Vagina (tissue), 2 donors: Measurements from ENCODE around the gene ATP8A2. TPM values are rescaled to one million over a fixed set of nuclear protein-coding genes. Genes with fewer than 3 reads are reported as not detected.

Source experiments
- DNase-seq, 2 donors: peaks; one replicate each; pipeline ENCODE4 v3.0.0-alpha.2; 2017; ENCODE audit errors: extremely low spot score in 2 of 2
- H3K27ac ChIP-seq: fragments of 200-600 bp; sonication (generic); one replicate; pipeline ENCODE4 v1.5.1; 2019
- H3K27me3 ChIP-seq: fragments of 200-600 bp; sonication (generic); one replicate; pipeline ENCODE4 v1.5.1; 2019
- H3K36me3 ChIP-seq, 2 donors: fragments of 200-600 bp; sonication (generic); one replicate each; pipeline ENCODE4 v1.5.1; 2017 to 2019
- H3K4me1 ChIP-seq: fragments of 200-600 bp; sonication (generic); one replicate; pipeline ENCODE4 v1.5.1; 2019
- H3K4me3 ChIP-seq, 2 donors: fragments of 200-600 bp; sonication (generic); 1 replicate in 1 of 2; 2 replicates in 1 of 2; pipeline ENCODE4 v1.5.1; 2016 to 2019
- H3K9me3 ChIP-seq: fragments of 200-600 bp; sonication (generic); one replicate; pipeline ENCODE4 v1.5.1; 2019
- POLR2A ChIP-seq, 2 donors: fragments of 450-650 bp; IDR thresholded peaks; one replicate each; pipeline ENCODE4 v1.6.1; 2017; ENCODE audit warnings: antibody characterized with exemption in 2 of 2, mild to moderate bottlenecking in 2 of 2, moderate library complexity in 2 of 2
- POLR2AphosphoS5 ChIP-seq, 2 donors: sonication (generic); formaldehyde crosslinking; IDR thresholded peaks; one replicate each; pipeline ENCODE4 v1.9.0; 2017; ENCODE audit warnings: antibody characterized with exemption in 2 of 2, mild to moderate bottlenecking in 2 of 2, low read depth in 1 of 2; ENCODE audit not compliant: insufficient read depth in 1 of 2
- intact Hi-C: fragments of 100-400 bp; cut with DNase I; formaldehyde crosslinking; loops from one replicate; pipeline ENCODE4 v1.15.1; 2023
- total RNA-seq: library from RNA; depleted of rRNA; stranded (reverse); fragments of >200 nt; gene quantifications from one replicate; pipeline ENCODE4 v1.2.3, GENCODE V29; 2016
- TF ChIP-seq, protein P1 (sequence below), 3 experiments: fragments of 450-650 bp in 2 of 3; fragments of 200-600 bp in 1 of 3; sonication (generic) in 1 of 3; IDR thresholded peaks; one replicate each; pipeline ENCODE4 v1.5.1; 2017 to 2019; ENCODE audit warnings: antibody characterized with exemption in 3 of 3, mild to moderate bottlenecking in 2 of 3, moderate library complexity in 2 of 3

The ATP8A2 gene
- total RNA-seq, 1 donor from 2014 or later = 1.5 TPM

DNA sequence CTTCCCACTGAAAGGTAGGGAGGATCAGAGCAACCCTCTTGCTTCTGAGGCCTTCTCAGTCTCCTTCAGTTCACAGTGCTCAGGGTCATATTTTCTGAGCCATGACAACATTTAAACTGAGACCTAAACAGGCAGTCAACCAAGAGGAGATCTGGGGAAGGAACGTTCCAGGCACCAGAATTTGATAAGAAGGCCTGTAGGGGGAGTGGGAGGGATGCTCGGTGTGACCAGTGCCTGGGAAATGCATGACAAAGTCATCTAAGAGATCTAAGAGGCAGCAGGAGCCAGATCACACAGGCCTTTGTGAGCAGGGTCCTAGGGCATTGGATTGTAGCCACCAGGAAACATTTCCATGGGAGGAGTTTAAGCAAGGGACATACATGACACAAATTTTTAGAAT, 608.5 kb downstream of the ATP8A2 start:
- Histone ChIP-seq H3K4me3 (no peak overlapping the region), H3K9me3 (no peaks in the 10 kb centered on the region), H3K27me3 (no peaks in the 10 kb centered on the region), H3K4me1 (no peaks in the 10 kb centered on the region), H3K27ac (no peak overlapping the region), H3K36me3 (no peaks in the 10 kb centered on the region)
- intact Hi-C loops = no loop called here
- no peak for DNase-seq
- no peak for TF ChIP-seq POLR2A (IDR thresholded peaks at IDR 0.05)
- TF ChIP-seq, protein P1, sequence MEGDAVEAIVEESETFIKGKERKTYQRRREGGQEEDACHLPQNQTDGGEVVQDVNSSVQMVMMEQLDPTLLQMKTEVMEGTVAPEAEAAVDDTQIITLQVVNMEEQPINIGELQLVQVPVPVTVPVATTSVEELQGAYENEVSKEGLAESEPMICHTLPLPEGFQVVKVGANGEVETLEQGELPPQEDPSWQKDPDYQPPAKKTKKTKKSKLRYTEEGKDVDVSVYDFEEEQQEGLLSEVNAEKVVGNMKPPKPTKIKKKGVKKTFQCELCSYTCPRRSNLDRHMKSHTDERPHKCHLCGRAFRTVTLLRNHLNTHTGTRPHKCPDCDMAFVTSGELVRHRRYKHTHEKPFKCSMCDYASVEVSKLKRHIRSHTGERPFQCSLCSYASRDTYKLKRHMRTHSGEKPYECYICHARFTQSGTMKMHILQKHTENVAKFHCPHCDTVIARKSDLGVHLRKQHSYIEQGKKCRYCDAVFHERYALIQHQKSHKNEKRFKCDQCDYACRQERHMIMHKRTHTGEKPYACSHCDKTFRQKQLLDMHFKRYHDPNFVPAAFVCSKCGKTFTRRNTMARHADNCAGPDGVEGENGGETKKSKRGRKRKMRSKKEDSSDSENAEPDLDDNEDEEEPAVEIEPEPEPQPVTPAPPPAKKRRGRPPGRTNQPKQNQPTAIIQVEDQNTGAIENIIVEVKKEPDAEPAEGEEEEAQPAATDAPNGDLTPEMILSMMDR (IDR thresholded peaks at IDR 0.05) = no peak

GRCh38 chr13:25981060-25981459, 609.3 kb downstream of the ATP8A2 start:
- H3K4me1 ChIP-seq = no peaks in the 10 kb centered on the region
- DNase-seq = no peak
- no peaks in the 10 kb centered on the region for H3K36me3 ChIP-seq
- H3K27me3 ChIP-seq = no peaks in the 10 kb centered on the region
- no peak overlapping the region for H3K27ac ChIP-seq
- H3K9me3 ChIP-seq = no peaks in the 10 kb centered on the region
- H3K4me3 ChIP-seq = no peak overlapping the region
- no peak for TF ChIP-seq POLR2AphosphoS5 (IDR thresholded peaks at IDR 0.05; ENCODE audit: insufficient read depth in 1 of 2, low read depth in 1 of 2)
- TF ChIP-seq, protein P1 (IDR thresholded peaks at IDR 0.05) = no peak
- no peak for TF ChIP-seq POLR2A (IDR thresholded peaks at IDR 0.05)
- intact Hi-C loops = no loop called here

GRCh38 chr13:25982907-25983306, 611.1 kb downstream of the ATP8A2 start:
- Histone ChIP-seq H3K9me3 (no peaks in the 10 kb centered on the region), H3K4me3 (no peak overlapping the region), H3K27ac (no peak overlapping the region), H3K36me3 (no peaks in the 10 kb centered on the region), H3K4me1 (no peaks in the 10 kb centered on the region), H3K27me3 (no peaks in the 10 kb centered on the region)
- intact Hi-C loops = no loop called here
- no peak for DNase-seq
- TF ChIP-seq POLR2AphosphoS5 (IDR thresholded peaks at IDR 0.05; ENCODE audit: insufficient read depth in 1 of 2, low read depth in 1 of 2) = no peak
- TF ChIP-seq, protein P1 (IDR thresholded peaks at IDR 0.05) = no peak
- TF ChIP-seq POLR2A (IDR thresholded peaks at IDR 0.05) = no peak

- Histone ChIP-seq H3K4me1 (no peaks in the 10 kb centered on the region), H3K27me3 (no peaks in the 10 kb centered on the region), H3K9me3 (no peaks in the 10 kb centered on the region), H3K27ac (no peak overlapping the region), H3K4me3 (no peak overlapping the region), H3K36me3 (no peaks in the 10 kb centered on the region)
- no peak for DNase-seq
- intact Hi-C loops = no loop called here
- TF ChIP-seq POLR2AphosphoS5 (IDR thresholded peaks at IDR 0.05; ENCODE audit: insufficient read depth in 1 of 2, low read depth in 1 of 2) = no peak
These were observed 616.2 kb downstream of the ATP8A2 start for GRCh38 chr13:25987987-25988386.

- Histone ChIP-seq H3K4me3 (no peak overlapping the region), H3K27me3 (no peaks in the 10 kb centered on the region), H3K27ac (no peak overlapping the region), H3K9me3 (no peaks in the 10 kb centered on the region), H3K36me3 (no peaks in the 10 kb centered on the region), H3K4me1 (no peaks in the 10 kb centered on the region)
- intact Hi-C loops = no loop called here
- no peak for TF ChIP-seq POLR2AphosphoS5 (IDR thresholded peaks at IDR 0.05; ENCODE audit: insufficient read depth in 1 of 2, low read depth in 1 of 2)
- no peak for DNase-seq
These were observed 616.9 kb downstream of the ATP8A2 start for GRCh38 chr13:25988661-25989060.

GRCh38 chr13:25990801-25991200, 619.0 kb downstream of the ATP8A2 start:
- H3K4me3 ChIP-seq = no peak overlapping the region
- H3K36me3 ChIP-seq = no peaks in the 10 kb centered on the region
- H3K9me3 ChIP-seq = no peaks in the 10 kb centered on the region
- no peaks in the 10 kb centered on the region for H3K27me3 ChIP-seq
- H3K27ac ChIP-seq = no peak overlapping the region
- no peaks in the 10 kb centered on the region for H3K4me1 ChIP-seq
- DNase-seq = no peak
- intact Hi-C loops = no loop called here
- no peak for TF ChIP-seq POLR2AphosphoS5 (IDR thresholded peaks at IDR 0.05; ENCODE audit: insufficient read depth in 1 of 2, low read depth in 1 of 2)
- no peak for TF ChIP-seq POLR2A (IDR thresholded peaks at IDR 0.05)
- TF ChIP-seq, protein P1 (IDR thresholded peaks at IDR 0.05) = no peak
